HG02885 (cell line): ENCODE measurements around the gene BPIFA1.

Experiments used
- ATAC-seq: cut with Tn5 transposase; IDR thresholded peaks from one replicate; pipeline ENCODE4 v1.9.1; 2021; ENCODE audit warnings: mild to moderate bottlenecking; ENCODE audit not compliant: unreplicated experiment, poor library complexity

BPIFA1 gene

GRCh38 chr20:33276303-33277113, 40.7 kb downstream of the BPIFA1 start:
- ATAC-seq = no peak

- ATAC-seq = no peak
Measured at GRCh38 chr20:33277471-33278441, 42.0 kb downstream of the BPIFA1 start.

- no peak for ATAC-seq
Measured at GRCh38 chr20:33278700-33279099, 42.9 kb downstream of the BPIFA1 start.

GRCh38 chr20:33279261-33279910, 43.6 kb downstream of the BPIFA1 start:
- no peak for ATAC-seq

GRCh38 chr20:33280000-33280680, 44.3 kb downstream of the BPIFA1 start:
- no peak for ATAC-seq

- ATAC-seq = no peak
Measured at GRCh38 chr20:33280775-33281174, 45.0 kb downstream of the BPIFA1 start.

GRCh38 chr20:33281550-33282146, 45.9 kb downstream of the BPIFA1 start:
- ATAC-seq = no peak

GRCh38 chr20:33282196-33282934, 46.6 kb downstream of the BPIFA1 start:
- ATAC-seq = no peak

- no peak for ATAC-seq
Measured at GRCh38 chr20:33282991-33283555, 47.3 kb downstream of the BPIFA1 start, which contains the start of gene BPIFB1. Gene BPIFB1, plus strand, starts transcription at chr20:33283214. Its CDS starts 2,860 bp downstream, at chr20:33286074.

GRCh38 chr20:33284284-33284683, 48.5 kb downstream of the BPIFA1 start:
- no peak for ATAC-seq

- ATAC-seq = no peak
Measured at GRCh38 chr20:33284937-33285336, 49.1 kb downstream of the BPIFA1 start.

- no peak for ATAC-seq
Measured at GRCh38 chr20:33285861-33286495, 50.2 kb downstream of the BPIFA1 start.

- no peak for ATAC-seq
Measured at GRCh38 chr20:33287884-33288283, 52.1 kb downstream of the BPIFA1 start.

GRCh38 chr20:33290852-33291251, 55.1 kb downstream of the BPIFA1 start:
- no peak for ATAC-seq

- ATAC-seq = no peak
Measured at GRCh38 chr20:33291416-33291815, 55.6 kb downstream of the BPIFA1 start.

- no peak for ATAC-seq
Measured at GRCh38 chr20:33291830-33292355, 56.1 kb downstream of the BPIFA1 start.
